Thymus (tissue), 11 donors: ENCODE measurements around the gene TBC1D8. TPM values are rescaled to one million over a fixed set of nuclear protein-coding genes. Genes with fewer than 3 reads are reported as not detected.

Experiments
- DNase-seq, 9 donors: peaks; one replicate each; pipeline ENCODE4 v3.0.0-alpha.2; 2013; ENCODE audit warnings: low spot score in 9 of 9, low read depth in 6 of 9, missing footprints in 1 of 9
- H3K27ac ChIP-seq, 2 donors: one replicate each; pipeline ENCODE4 v1.5.1; 2013; ENCODE audit warnings: control low read depth in 1 of 2, low read depth in 1 of 2, low read length in 1 of 2, mild to moderate bottlenecking in 1 of 2, moderate library complexity in 1 of 2
- H3K27me3 ChIP-seq, 2 donors: one replicate each; pipeline ENCODE4 v1.5.1; 2013; ENCODE audit warnings: low read length in 1 of 2; ENCODE audit not compliant: control insufficient read depth in 2 of 2, insufficient read depth in 1 of 2
- H3K36me3 ChIP-seq, 2 donors: one replicate each; pipeline ENCODE4 v1.5.1; 2013; ENCODE audit warnings: low read length in 1 of 2, mild to moderate bottlenecking in 1 of 2, moderate library complexity in 1 of 2; ENCODE audit not compliant: control insufficient read depth in 2 of 2, insufficient read depth in 2 of 2
- H3K4me1 ChIP-seq, 2 donors: one replicate each; pipeline ENCODE4 v1.5.1; 2013; ENCODE audit warnings: low read length in 2 of 2; ENCODE audit not compliant: control insufficient read depth in 2 of 2, insufficient read depth in 2 of 2
- H3K4me3 ChIP-seq, 2 donors: one replicate each; pipeline ENCODE4 v1.5.1; 2013; ENCODE audit warnings: low read length in 2 of 2, control low read depth in 1 of 2, mild to moderate bottlenecking in 1 of 2
- H3K9me3 ChIP-seq, 2 donors: one replicate each; pipeline ENCODE4 v1.5.1; 2013; ENCODE audit warnings: low read length in 1 of 2, mild to moderate bottlenecking in 1 of 2; ENCODE audit not compliant: control insufficient read depth in 2 of 2, insufficient read depth in 1 of 2
- WGBS: extraction: QIAGEN DNeasy Blood & Tissue Kit; methylation state at CpG from one replicate; pipeline ENCODE4 v1.1.7; 2013; 5-methylcytosine and 5-hydroxymethylcytosine counted together
- polyA plus RNA-seq: library from polyadenylated mRNA; stranded (reverse); fragments of 200-250 nt; gene quantifications from one replicate; pipeline ENCODE4 v1.2.3, GENCODE V29; 2013
- total RNA-seq: library from RNA; stranded (reverse); fragments of 120-200 nt; gene quantifications from one replicate; pipeline ENCODE4 v1.2.4, GENCODE V29; 2013
- donor health status: healthy.

The TBC1D8 gene
- total and polyA plus RNA-seq, 2 donors, result 7.7 to 16.5 TPM

DNA sequence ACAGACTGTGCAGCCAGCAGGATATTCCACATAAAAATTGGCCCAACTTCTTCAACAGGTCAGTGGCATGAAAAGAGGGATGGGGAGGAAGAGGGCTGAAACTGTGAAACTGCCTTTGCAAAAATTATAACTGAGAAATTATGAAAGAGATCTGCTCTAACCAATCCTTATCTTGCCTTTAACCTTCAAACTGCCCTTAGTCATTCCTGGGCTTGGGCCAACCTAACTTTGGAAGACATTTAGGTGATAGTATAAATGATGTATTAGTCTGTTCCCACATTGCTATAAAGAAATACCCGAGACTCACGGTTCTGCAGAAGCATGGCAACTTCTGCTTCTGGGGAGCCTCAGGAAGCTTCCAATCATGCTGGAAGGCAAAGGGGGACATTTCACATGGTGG lies 74.6 kb downstream of the TBC1D8 start:
- Histone ChIP-seq H3K36me3 (no peaks in the 10 kb centered on the region), H3K9me3 (no peaks in the 10 kb centered on the region), H3K27me3 (no peaks in the 10 kb centered on the region), H3K4me3 (no peak overlapping the region), H3K4me1 (no peaks in the 10 kb centered on the region), H3K27ac (no peak overlapping the region)
- 97% methylated on average over 2 of the region's 2 CpGs for WGBS
- no peak for DNase-seq

GRCh38 chr2:101064868-101065549 lies 86.2 kb downstream of the TBC1D8 start:
- Histone ChIP-seq H3K9me3 (no peaks in the 10 kb centered on the region), H3K4me3 (no peak overlapping the region), H3K27ac (no peak overlapping the region), H3K27me3 (no peaks in the 10 kb centered on the region), H3K36me3 (no peaks in the 10 kb centered on the region), H3K4me1 (no peaks in the 10 kb centered on the region)
- DNase-seq, result no peak
- 91% methylated on average over 4 of the region's 4 CpGs for WGBS

- Histone ChIP-seq H3K27me3 (no peaks in the 10 kb centered on the region), H3K9me3 (no peaks in the 10 kb centered on the region), H3K4me1 (no peaks in the 10 kb centered on the region), H3K27ac (no peak overlapping the region), H3K36me3 (no peaks in the 10 kb centered on the region), H3K4me3 (no peak overlapping the region)
- WGBS, result 97% methylated on average over 3 of the region's 3 CpGs
- DNase-seq, result no peak
Observed at GRCh38 chr2:101064505-101064867, 86.7 kb downstream of the TBC1D8 start.

- Histone ChIP-seq H3K4me1 (no peaks in the 10 kb centered on the region), H3K27ac (no peak overlapping the region), H3K4me3 (no peak overlapping the region), H3K27me3 (no peaks in the 10 kb centered on the region), H3K9me3 (no peaks in the 10 kb centered on the region), H3K36me3 (no peaks in the 10 kb centered on the region)
- 93% methylated on average over 2 of the region's 2 CpGs for WGBS
- DNase-seq, result no peak
Observed at GRCh38 chr2:101064125-101064502, 87.1 kb downstream of the TBC1D8 start.

DNA sequence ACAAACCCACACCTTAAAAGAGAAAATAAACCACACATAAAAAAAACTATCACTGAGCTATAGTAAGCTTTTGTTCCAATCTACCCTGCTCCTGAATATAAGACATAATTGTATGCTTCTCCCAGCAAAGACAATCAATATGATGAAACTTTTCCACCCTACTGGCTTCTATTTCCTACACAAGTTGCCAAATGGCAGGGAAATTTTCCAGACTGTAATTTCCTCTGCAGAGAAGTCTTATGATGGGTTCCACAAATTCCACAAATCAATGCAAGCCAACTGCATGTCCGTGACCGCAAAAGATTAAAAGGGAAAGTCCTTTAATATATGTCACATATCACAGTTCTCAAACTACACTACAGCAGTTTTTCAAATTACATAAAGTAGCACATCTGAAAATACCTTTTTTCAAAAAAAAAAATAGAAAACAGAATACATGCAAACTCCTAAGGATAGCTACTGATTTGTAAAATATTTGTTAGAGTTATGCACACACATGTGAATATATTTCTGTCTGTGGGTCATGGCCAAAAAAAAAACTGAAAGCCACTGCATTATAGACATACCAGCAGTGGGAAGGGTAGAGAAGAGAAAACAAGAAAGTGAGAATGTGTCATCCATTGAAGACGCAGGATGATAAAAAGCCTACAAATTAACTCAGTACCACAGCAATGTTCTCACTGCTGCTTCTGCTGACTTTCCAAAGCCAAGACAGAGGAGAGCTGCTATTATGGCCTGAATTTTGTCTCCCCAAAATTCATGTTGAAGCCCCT lies 87.6 kb downstream of the TBC1D8 start:
- Histone ChIP-seq H3K36me3 (no peaks in the 10 kb centered on the region), H3K4me3 (no peak overlapping the region), H3K9me3 (no peaks in the 10 kb centered on the region), H3K4me1 (no peaks in the 10 kb centered on the region), H3K27me3 (no peaks in the 10 kb centered on the region), H3K27ac (no peak overlapping the region)
- DNase-seq, result no peak
- 96% methylated on average over 3 of the region's 3 CpGs for WGBS

GRCh38 chr2:101058386-101058785 lies 92.8 kb downstream of the TBC1D8 start:
- H3K36me3 ChIP-seq, result no peaks in the 10 kb centered on the region
- no peaks in the 10 kb centered on the region for H3K4me1 ChIP-seq
- H3K27me3 ChIP-seq, result no peaks in the 10 kb centered on the region
- H3K27ac ChIP-seq, result no peak overlapping the region
- no peaks in the 10 kb centered on the region for H3K9me3 ChIP-seq
- H3K4me3 ChIP-seq, result no peak overlapping the region
- 94% methylated on average over 3 of the region's 3 CpGs for WGBS
- no peak for DNase-seq

- no peaks in the 10 kb centered on the region for H3K36me3 ChIP-seq
- no peak overlapping the region for H3K4me3 ChIP-seq
- no peaks in the 10 kb centered on the region for H3K9me3 ChIP-seq
- no peak for DNase-seq
- WGBS, result 97% methylated on average over 5 of the region's 5 CpGs
- no peak overlapping the region for H3K27ac ChIP-seq
- no peaks in the 10 kb centered on the region for H3K4me1 ChIP-seq
- no peaks in the 10 kb centered on the region for H3K27me3 ChIP-seq
Observed at GRCh38 chr2:101057051-101057933, 93.9 kb downstream of the TBC1D8 start.

- DNase-seq, result no peak
- H3K27me3 ChIP-seq, result no peaks in the 10 kb centered on the region
- no peak overlapping the region for H3K4me3 ChIP-seq
- H3K9me3 ChIP-seq, result no peaks in the 10 kb centered on the region
- WGBS, result 95% methylated on average over 3 of the region's 3 CpGs
- no peak overlapping the region for H3K27ac ChIP-seq
- no peaks in the 10 kb centered on the region for H3K4me1 ChIP-seq
- H3K36me3 ChIP-seq, result no peaks in the 10 kb centered on the region
Observed at GRCh38 chr2:101053117-101053516, 98.1 kb downstream of the TBC1D8 start.

GRCh38 chr2:101052147-101052546 lies 99.0 kb downstream of the TBC1D8 start:
- Histone ChIP-seq H3K4me3 (no peak overlapping the region), H3K4me1 (no peaks in the 10 kb centered on the region), H3K27ac (no peak overlapping the region), H3K27me3 (no peaks in the 10 kb centered on the region), H3K36me3 (no peaks in the 10 kb centered on the region), H3K9me3 (no peaks in the 10 kb centered on the region)
- DNase-seq, result no peak
- WGBS, result 96% methylated on average over 5 of the region's 5 CpGs
